Psoas muscle (tissue), 8 donors: Measurements from ENCODE around the gene KIAA1210. TPM values are rescaled to one million over a fixed set of nuclear protein-coding genes. Genes with fewer than 3 reads are reported as not detected.

Source experiments
- ATAC-seq, 4 donors: fragments of 200-7000 bp; cut with Tn5 transposase; one replicate each; pipeline ENCODE4 v1.9.1; 2020; ENCODE audit warnings: moderate library complexity in 3 of 4, mild to moderate bottlenecking in 2 of 4
- DNase-seq, 2 donors: peaks; one replicate each; pipeline ENCODE4 v3.0.0-alpha.2; 2020
- H3K27ac ChIP-seq: fragments of 200-600 bp; one replicate; pipeline ENCODE4 v1.8.0; 2022
- H3K27me3 ChIP-seq, 3 donors: fragments of 200-600 bp in 1 of 3; one replicate each; pipeline versions ENCODE4 v1.6.1 to v1.8.0; 2013 to 2022; ENCODE audit warnings: low read length in 2 of 3, mild to moderate bottlenecking in 2 of 3, moderate library complexity in 1 of 3; ENCODE audit not compliant: insufficient read depth in 3 of 3
- H3K36me3 ChIP-seq, 2 donors: fragments of 200-600 bp in 1 of 2; one replicate each; pipeline versions ENCODE4 v1.6.1 to v1.8.0; 2013 to 2022; ENCODE audit warnings: low read depth in 1 of 2, mild to moderate bottlenecking in 1 of 2, moderate library complexity in 1 of 2; ENCODE audit not compliant: insufficient read depth in 1 of 2
- H3K4me1 ChIP-seq: fragments of 200-600 bp; one replicate; pipeline ENCODE4 v1.8.0; 2022
- H3K4me3 ChIP-seq: fragments of 200-600 bp; one replicate; pipeline ENCODE4 v1.8.0; 2022; ENCODE audit warnings: mild to moderate bottlenecking
- H3K9me3 ChIP-seq: fragments of 200-600 bp; one replicate; pipeline ENCODE4 v1.8.0; 2022
- CTCF ChIP-seq: fragments of 200-600 bp; IDR thresholded peaks from one replicate; pipeline ENCODE4 v1.8.0; 2022; ENCODE audit warnings: antibody characterized with exemption
- WGBS, 3 donors: extraction: QIAGEN DNeasy Blood & Tissue Kit; methylation state at CpG; one replicate each; pipeline versions ENCODE4 v1.1.6 to v1.1.7; 2013; 5-methylcytosine and 5-hydroxymethylcytosine counted together
- intact Hi-C, 2 donors: fragments of 100-400 bp; cut with DNase I; formaldehyde crosslinking; loops; one replicate each; pipeline versions ENCODE4 v1.11.0 to v1.14.2; 2022
- polyA plus RNA-seq, 3 donors: library from polyadenylated mRNA; stranded (reverse); fragments of 200-250 nt; gene quantifications; one replicate each; pipeline ENCODE4 v1.2.3, GENCODE V29; 2013
- total RNA-seq, 4 donors: library from RNA; stranded (reverse); fragmentation: NEBNext Ultra II Directional in 2 of 4; extraction: Animal tissue kit (Norgen Biotek cat#: 25700) in 2 of 4; gene quantifications; one replicate each; pipeline versions ENCODE4 v1.2.1 to v1.2.4, GENCODE V29; 2021 to 2023
- donor health status: healthy with polysubstance abuse.
- donor health status: DM: no; HTN: no; CAD: no; lungs with moderate emphysema.
- donor health status: Bipolar disorder and iron deficiency.
- donor health status: healthy.
- donor health status: DM: yes; HTN: yes; CAD: no.
- donor health status: DM: no; HTN: no; CAD: no.
- donor health status: DM: no; HTN: no; CAD: no.
- donor health status: DM: yes; HTN: yes; CAD: no.

KIAA1210 gene
- total and polyA plus RNA-seq, 7 donors = not detected

GRCh38 chrX:119158226-119158625, 30.6 kb upstream of the KIAA1210 start:
- 41 to 74% (median 45%) methylated on average over 3 of the region's 3 CpGs for WGBS, 3 donors

GRCh38 chrX:119156241-119156640, 28.6 kb upstream of the KIAA1210 start:
- Histone ChIP-seq H3K36me3 (no peaks in the 10 kb centered on the region), H3K27ac (no peak overlapping the region), H3K4me1 (no peaks in the 10 kb centered on the region), H3K27me3 (peaks cover 0 to 10% (median 0%) of the 10 kb centered on the region in 3 donors), H3K9me3 (no peaks in the 10 kb centered on the region), H3K4me3 (no peak overlapping the region)
- intact Hi-C loops = no loop called here
- TF ChIP-seq CTCF = no peak
- DNase-seq (no peak), ATAC-seq (no peak)
- WGBS, 3 donors = 89 to 100% (median 100%) methylated on average over 1 of the region's 1 CpG

More at GRCh38 chrX:119158226-119158625, 30.6 kb upstream of the KIAA1210 start:
- no peaks in the 10 kb centered on the region for H3K36me3 ChIP-seq
- H3K9me3 ChIP-seq = no peaks in the 10 kb centered on the region
- intact Hi-C loops = no loop called here
- H3K27me3 ChIP-seq = peaks cover 0 to 6% (median 0%) of the 10 kb centered on the region in 3 donors
- TF ChIP-seq CTCF = no peak
- DNase-seq (no peak), ATAC-seq (no peak)
- no peak overlapping the region for H3K4me3 ChIP-seq
- H3K4me1 ChIP-seq = no peaks in the 10 kb centered on the region
- H3K27ac ChIP-seq = no peak overlapping the region

GRCh38 chrX:119155416-119156035, 27.9 kb upstream of the KIAA1210 start:
- 59 to 71% (median 62%) methylated on average over 6 of the region's 6 CpGs for WGBS, 3 donors
- no peak for DNase-seq
- peaks cover 0 to 10% (median 0%) of the 10 kb centered on the region in 3 donors for H3K27me3 ChIP-seq
- no peaks in the 10 kb centered on the region for H3K36me3 ChIP-seq
- no peaks in the 10 kb centered on the region for H3K4me1 ChIP-seq
- intact Hi-C loops = no loop called here
- no peak for ATAC-seq
- H3K4me3 ChIP-seq = no peak overlapping the region
- no peak for TF ChIP-seq CTCF
- no peaks in the 10 kb centered on the region for H3K9me3 ChIP-seq
- H3K27ac ChIP-seq = no peak overlapping the region

GRCh38 chrX:119151051-119151380, 23.4 kb upstream of the KIAA1210 start:
- no peak overlapping the region for H3K4me3 ChIP-seq
- WGBS, 3 donors = 13 to 40% (median 39%) methylated on average over 2 to 9 of the region's 9 CpGs
- H3K4me1 ChIP-seq = no peaks in the 10 kb centered on the region
- no peaks in the 10 kb centered on the region for H3K9me3 ChIP-seq
- no peak for ATAC-seq
- H3K27me3 ChIP-seq = peaks cover 0 to 7% (median 0%) of the 10 kb centered on the region in 3 donors
- DNase-seq = no peak
- intact Hi-C loops = no loop called here
- H3K36me3 ChIP-seq = no peaks in the 10 kb centered on the region
- H3K27ac ChIP-seq = no peak overlapping the region
- TF ChIP-seq CTCF = no peak
